IPS DF 6.9 (cell line): ENCODE measurements around the gene BLM.

Experiments
- DNase-seq: peaks from one replicate; pipeline ENCODE4 v3.0.0-alpha.2; 2013; ENCODE audit warnings: low read depth, low spot score
- H3K27ac ChIP-seq: one replicate; pipeline ENCODE4 v1.5.1; 2013; ENCODE audit warnings: low read length, control low read depth
- H3K27me3 ChIP-seq: 2 replicates; pipeline ENCODE4 v1.6.1; 2013; ENCODE audit warnings: mild to moderate bottlenecking, low read length; ENCODE audit not compliant: control insufficient read depth, insufficient read depth
- H3K36me3 ChIP-seq: 2 replicates; pipeline ENCODE4 v1.6.1; 2013; ENCODE audit warnings: low read length; ENCODE audit not compliant: control insufficient read depth, insufficient read depth
- H3K4me1 ChIP-seq: 2 replicates; pipeline ENCODE4 v1.6.1; 2013; ENCODE audit warnings: low read length; ENCODE audit not compliant: control insufficient read depth, insufficient read depth
- H3K4me3 ChIP-seq: 2 replicates; pipeline ENCODE4 v1.5.1; 2013; ENCODE audit warnings: mild to moderate bottlenecking, low read length
- H3K9me3 ChIP-seq: 2 replicates; pipeline ENCODE4 v1.6.1; 2013; ENCODE audit warnings: low read length, inconsistent platforms; ENCODE audit not compliant: control insufficient read depth, insufficient read depth
- WGBS: extraction: QIAGEN DNeasy Blood & Tissue Kit; methylation state at CpG from one replicate; pipeline ENCODE4 v1.1.7; 2013; ENCODE audit warnings: mixed read lengths, missing lambda C conversion rate; ENCODE audit not compliant: insufficient read length, insufficient coverage; 5-methylcytosine and 5-hydroxymethylcytosine counted together

The BLM gene

DNA sequence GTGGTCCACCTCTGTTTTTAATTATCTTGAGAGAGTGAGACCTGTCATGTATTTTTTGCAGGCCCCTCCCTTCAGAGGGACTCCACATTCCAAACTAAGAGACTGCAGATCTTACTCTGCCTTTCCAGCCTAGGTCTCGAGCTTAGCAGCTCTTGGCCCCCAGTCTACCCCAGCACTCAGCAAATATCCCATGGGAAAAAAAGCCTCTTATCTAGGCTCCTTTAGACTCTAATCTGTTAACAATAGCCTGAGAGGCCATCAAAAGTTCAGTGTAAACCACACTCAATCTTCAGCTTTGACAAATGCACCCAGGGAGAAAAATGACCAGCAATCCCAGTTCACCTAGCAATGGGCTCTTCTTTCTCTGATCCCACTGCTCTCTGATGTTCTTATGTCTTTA is 8.6 kb upstream of the BLM start:
- no CpG with 5 or more reads among the region's 1 CpG for WGBS
- Histone ChIP-seq H3K4me3 (no peak overlapping the region), H3K27ac (no peak overlapping the region), H3K4me1 (no peaks in the 10 kb centered on the region), H3K9me3 (no peaks in the 10 kb centered on the region), H3K36me3 (no peaks in the 10 kb centered on the region), H3K27me3 (no peaks in the 10 kb centered on the region)
- no peak for DNase-seq

DNA sequence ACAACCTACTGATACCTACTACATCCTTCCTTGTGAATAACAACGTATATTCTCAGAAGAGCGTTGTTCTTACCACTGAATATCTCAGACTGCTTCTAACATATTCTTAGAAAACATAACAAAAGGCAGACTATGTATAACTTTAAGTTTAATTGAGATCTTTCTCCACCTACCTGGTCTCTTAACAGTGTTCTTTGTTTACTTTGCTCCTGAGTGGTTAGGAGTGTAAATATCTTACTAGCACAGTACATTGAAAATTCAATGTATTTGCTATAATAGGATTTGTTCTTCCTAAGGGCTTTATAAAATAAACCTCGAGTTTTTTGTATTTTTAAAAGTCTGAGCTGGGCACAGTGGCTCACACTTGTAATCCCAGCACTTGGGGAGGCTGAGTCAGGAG is 7.9 kb upstream of the BLM start:
- DNase-seq = no peak

DNA sequence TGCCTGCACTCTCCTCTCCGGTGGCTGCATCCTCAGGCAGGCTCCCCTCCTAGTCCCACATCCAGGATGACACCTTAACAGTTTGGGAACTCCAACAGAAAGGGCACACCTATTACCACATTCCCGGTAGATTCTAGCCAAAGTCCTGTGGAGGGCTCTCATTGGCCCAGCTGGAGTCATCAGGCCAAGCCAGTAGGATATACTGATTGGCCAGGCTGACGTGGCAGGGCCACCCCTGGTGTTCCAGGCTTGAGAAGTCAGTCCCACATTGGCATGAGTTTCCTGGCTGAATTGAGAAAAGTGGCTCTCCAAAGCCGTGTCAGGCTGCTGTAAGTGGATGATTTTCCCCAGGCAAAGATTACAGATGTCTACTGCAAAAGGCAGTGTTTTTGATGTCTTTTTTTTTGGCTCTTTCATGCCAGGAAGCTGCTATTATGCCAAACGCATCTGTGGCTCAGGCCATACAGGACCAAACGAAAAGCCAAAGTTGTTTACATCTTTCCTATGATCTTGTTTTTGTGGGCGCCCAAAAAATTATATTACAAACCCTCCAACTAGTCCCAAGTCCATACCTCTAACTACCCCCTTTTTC is 6.6 kb upstream of the BLM start:
- no peak overlapping the region for H3K27ac ChIP-seq
- H3K4me3 ChIP-seq = no peak overlapping the region
- no CpG with 5 or more reads among the region's 7 CpGs for WGBS
- H3K27me3 ChIP-seq = no peaks in the 10 kb centered on the region
- no peaks in the 10 kb centered on the region for H3K36me3 ChIP-seq
- no peaks in the 10 kb centered on the region for H3K9me3 ChIP-seq
- no peaks in the 10 kb centered on the region for H3K4me1 ChIP-seq
- DNase-seq = peak; percentile 9

More for the DNA sequence above, 7.9 kb upstream of the BLM start:
- H3K4me3 ChIP-seq = no peak overlapping the region
- no peaks in the 10 kb centered on the region for H3K9me3 ChIP-seq
- WGBS = no CpG with 5 or more reads among the region's 3 CpGs
- no peaks in the 10 kb centered on the region for H3K4me1 ChIP-seq
- no peak overlapping the region for H3K27ac ChIP-seq
- no peaks in the 10 kb centered on the region for H3K36me3 ChIP-seq
- no peaks in the 10 kb centered on the region for H3K27me3 ChIP-seq

DNA sequence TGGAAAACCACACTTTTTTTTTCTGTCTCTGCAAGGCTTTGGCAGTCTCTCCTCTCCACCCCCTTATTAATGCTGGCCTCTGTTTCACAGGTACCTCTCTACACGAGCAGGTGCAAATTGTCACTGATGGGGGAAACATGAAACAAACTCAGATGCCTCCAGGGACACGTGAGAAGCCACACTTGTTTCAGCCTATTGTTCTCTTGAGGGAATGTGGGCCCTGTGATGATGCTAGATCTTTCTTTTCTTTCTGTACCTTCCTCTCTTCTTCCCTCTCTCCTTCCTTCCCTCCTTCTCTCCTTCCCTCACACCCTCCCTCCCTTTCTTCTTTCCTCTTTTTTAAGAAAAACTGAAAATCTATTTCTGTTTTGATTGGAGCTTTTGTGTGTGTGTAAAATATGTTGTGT is 5.7 kb upstream of the BLM start:
- Histone ChIP-seq H3K27me3 (no peaks in the 10 kb centered on the region), H3K4me1 (no peaks in the 10 kb centered on the region), H3K36me3 (no peaks in the 10 kb centered on the region), H3K9me3 (no peaks in the 10 kb centered on the region), H3K4me3 (no peak overlapping the region), H3K27ac (no peak overlapping the region)
- DNase-seq = no peak
- no CpG with 5 or more reads among the region's 2 CpGs for WGBS

DNA sequence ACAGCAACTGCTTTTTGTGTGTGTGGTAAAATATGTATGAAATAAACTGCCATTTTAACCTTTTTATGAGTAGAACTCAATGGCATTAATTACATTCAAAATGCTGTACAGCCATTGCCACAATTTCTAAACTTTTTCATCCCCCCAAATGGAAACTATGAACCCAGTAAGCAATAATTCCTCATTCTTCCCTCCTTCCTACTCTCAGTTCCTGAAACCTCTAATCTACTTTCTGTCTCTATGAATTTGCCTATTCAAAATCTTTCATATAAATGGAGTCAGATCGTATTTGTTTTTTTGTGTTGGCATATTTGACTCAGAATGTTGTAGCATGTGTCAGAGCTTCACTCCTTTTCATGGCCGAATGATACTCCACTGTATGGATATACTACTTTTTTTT is 5.3 kb upstream of the BLM start:
- no peak for DNase-seq
- Histone ChIP-seq H3K4me3 (no peak overlapping the region), H3K4me1 (no peaks in the 10 kb centered on the region), H3K27ac (no peak overlapping the region), H3K9me3 (no peaks in the 10 kb centered on the region), H3K36me3 (no peaks in the 10 kb centered on the region), H3K27me3 (no peaks in the 10 kb centered on the region)
- no CpG with 5 or more reads among the region's 2 CpGs for WGBS

DNA sequence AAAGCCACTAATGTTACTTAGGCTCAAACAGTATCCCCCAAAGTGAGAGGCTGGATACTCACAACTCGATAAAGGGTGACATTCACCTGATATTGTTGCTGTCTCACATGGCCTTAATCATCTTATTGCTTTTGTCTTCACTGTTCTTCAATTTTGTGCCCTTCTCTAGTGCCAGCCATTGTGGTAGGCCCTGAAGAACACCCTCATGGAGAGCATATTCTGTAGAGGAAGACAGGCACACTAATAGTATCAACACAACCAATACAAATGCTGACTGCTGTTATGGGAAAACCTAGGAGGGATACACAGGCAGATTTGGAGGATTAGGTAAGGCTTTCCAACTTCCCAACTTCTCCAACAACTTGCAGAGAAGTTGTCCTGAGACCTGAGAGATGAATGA is 4.1 kb upstream of the BLM start:
- no CpG with 5 or more reads among the region's 1 CpG for WGBS
- no peaks in the 10 kb centered on the region for H3K9me3 ChIP-seq

DNA sequence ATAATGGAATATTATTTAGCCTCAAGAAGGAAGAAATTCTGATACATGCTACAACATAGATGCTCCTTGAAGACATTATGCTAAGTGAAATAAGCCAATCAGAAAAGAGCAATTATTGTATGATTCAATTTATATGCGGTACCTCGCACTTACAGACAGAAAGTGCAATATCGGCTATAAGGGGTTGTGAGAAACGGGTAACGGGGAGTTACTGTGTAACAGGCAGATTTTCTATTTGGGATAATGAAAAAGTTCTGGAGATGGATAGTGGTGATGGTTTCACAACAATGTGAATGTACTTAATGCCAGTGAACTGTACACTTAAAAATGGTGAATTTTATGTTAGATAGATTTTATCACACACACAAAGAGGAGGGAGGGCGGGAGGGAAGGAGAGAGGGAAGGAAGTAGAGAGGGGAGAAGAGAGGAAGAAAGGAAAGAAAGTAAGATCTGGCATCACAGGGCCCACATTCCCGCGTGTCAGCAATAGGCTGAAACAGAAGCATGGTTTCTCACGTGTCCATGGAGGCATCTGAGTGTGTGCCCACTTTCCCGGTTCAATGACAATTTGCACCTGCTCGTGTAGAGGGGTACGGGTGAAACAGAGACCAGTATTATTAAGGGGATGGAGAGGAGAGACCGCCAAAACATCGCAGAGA is 700 bp upstream of the BLM start:
- no CpG with 5 or more reads among the region's 14 CpGs for WGBS
- H3K27me3 ChIP-seq = no peaks in the 10 kb centered on the region
- H3K27ac ChIP-seq = no peak overlapping the region
- no peaks in the 10 kb centered on the region for H3K9me3 ChIP-seq
- H3K4me1 ChIP-seq = no peaks in the 10 kb centered on the region
- H3K36me3 ChIP-seq = no peaks in the 10 kb centered on the region
- peak overlapping the region; percentile 96 for H3K4me3 ChIP-seq
- no peak for DNase-seq

More for the DNA sequence above, 4.1 kb upstream of the BLM start:
- H3K36me3 ChIP-seq = no peaks in the 10 kb centered on the region
- H3K27ac ChIP-seq = no peak overlapping the region
- no peaks in the 10 kb centered on the region for H3K27me3 ChIP-seq
- H3K4me3 ChIP-seq = no peak overlapping the region
- DNase-seq = no peak
- no peaks in the 10 kb centered on the region for H3K4me1 ChIP-seq

DNA sequence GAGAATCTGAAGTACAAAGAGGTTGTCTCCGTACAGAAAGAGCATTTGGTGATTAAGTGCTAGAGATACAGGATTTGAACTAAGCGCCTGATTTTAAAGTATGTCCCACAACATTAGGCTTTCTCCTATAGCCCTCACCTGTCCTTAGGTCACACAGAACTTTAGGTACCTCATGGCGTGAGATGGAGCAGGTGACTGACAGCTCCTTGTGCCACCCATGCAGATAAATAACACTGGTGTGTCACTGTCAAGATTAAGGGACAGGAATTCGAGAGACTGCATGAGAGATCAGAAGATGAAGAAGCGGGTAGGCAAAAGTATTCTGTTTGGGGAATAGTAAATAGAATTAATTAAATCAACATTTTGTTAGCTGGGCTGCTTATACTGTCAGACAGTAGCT is 1.1 kb downstream of the BLM start:
- Histone ChIP-seq H3K9me3 (no peaks in the 10 kb centered on the region), H3K36me3 (no peaks in the 10 kb centered on the region), H3K27ac (no peak overlapping the region), H3K27me3 (no peaks in the 10 kb centered on the region), H3K4me3 (peak overlapping the region; percentile 96; the same call in 1 of the 2 replicates), H3K4me1 (no peaks in the 10 kb centered on the region)
- WGBS = no CpG with 5 or more reads among the region's 5 CpGs
- DNase-seq = no peak

DNA sequence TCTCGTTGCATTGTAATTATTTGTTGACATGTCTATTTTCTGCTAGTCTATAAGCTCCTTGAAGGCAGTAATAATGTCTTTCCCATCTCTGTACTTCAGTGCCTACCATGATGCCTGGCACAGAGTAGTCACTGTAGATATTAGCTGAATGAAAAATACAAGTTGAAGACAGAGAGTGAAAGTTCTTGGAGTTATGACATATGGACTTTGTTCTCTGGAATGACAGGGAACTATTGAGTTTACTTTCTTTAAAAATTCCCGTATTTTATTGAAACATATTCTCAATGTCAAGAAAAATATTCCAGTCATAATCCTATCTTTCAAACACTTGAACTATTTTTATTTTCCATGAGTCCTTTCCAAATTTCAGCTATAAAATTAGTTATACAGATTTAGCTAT is 3.0 kb downstream of the BLM start:
- Histone ChIP-seq H3K27ac (no peak overlapping the region), H3K4me3 (no peak overlapping the region), H3K27me3 (no peaks in the 10 kb centered on the region), H3K4me1 (no peaks in the 10 kb centered on the region), H3K36me3 (peaks cover 6% of the 10 kb centered on the region; the same call in 1 of the 2 replicates), H3K9me3 (no peaks in the 10 kb centered on the region)
- no peak for DNase-seq
- WGBS = no CpG with 5 or more reads among the region's 2 CpGs

DNA sequence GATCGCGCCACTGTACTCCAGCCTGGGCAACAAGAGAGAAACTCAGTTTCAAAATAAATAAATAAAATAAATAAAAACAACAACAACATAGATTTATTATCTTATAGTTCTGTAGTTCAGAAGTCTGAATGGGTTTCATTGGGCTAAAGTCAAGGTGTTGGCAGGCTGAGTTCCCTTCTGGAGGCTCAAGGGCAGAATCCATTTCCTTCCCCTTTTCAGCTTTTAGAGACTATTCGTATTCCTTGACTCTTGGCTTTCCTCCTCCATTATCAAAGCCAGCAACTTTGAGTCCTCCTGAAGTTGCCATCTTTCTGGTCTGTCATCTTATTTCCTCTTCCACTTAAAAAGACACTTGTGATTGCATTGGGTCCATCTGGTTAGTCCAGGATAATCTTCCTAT is 12.1 kb downstream of the BLM start:
- WGBS = no CpG with 5 or more reads among the region's 3 CpGs
- no peaks in the 10 kb centered on the region for H3K27me3 ChIP-seq
- no peaks in the 10 kb centered on the region for H3K9me3 ChIP-seq
- peaks cover 6% of the 10 kb centered on the region; the same call in 1 of the 2 replicates for H3K36me3 ChIP-seq
- H3K4me3 ChIP-seq = no peak overlapping the region
- no peak overlapping the region for H3K27ac ChIP-seq
- DNase-seq = no peak
- no peaks in the 10 kb centered on the region for H3K4me1 ChIP-seq

DNA sequence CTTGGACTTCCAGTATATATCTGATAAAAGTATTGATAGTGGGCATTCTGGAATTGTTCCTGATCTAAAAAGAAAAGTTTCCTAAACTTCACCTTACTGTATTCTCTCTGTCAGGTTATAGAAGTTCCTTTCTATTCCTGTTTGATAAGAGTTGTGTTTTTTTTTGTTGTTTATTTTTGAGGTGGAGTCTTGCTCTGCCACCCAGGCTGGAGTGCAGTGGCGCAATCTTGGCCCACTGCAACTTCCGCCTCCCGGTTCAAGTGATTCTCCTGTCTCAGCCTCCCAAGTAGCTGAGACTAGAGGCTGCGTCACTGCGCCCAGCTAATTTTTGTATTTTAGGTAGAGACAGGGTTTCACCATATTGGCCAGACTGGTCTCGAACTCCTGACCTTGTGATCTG is 13.1 kb downstream of the BLM start:
- Histone ChIP-seq H3K4me1 (no peaks in the 10 kb centered on the region), H3K4me3 (no peak overlapping the region), H3K36me3 (no peaks in the 10 kb centered on the region; the same call in 1 of the 2 replicates), H3K9me3 (no peaks in the 10 kb centered on the region), H3K27ac (no peak overlapping the region), H3K27me3 (no peaks in the 10 kb centered on the region)
- WGBS = no CpG with 5 or more reads among the region's 6 CpGs
- DNase-seq = no peak
